Measurements from ENCODE around the gene CCL4L2. TPM values are rescaled to one million over a fixed set of nuclear protein-coding genes. Genes with fewer than 3 reads are reported as not detected.
A peak's percentile ranks its signal among the peaks of the same experiment; 100 is the strongest.
"Not testable (repeated sequence)": the region's sequence is repeated elsewhere in the genome, so short reads cannot be mapped to it uniquely, and the experiment has no call there.

CCL4L2 gene
- total RNA-seq, 1 donor from 2014 or later: not detected

DNA sequence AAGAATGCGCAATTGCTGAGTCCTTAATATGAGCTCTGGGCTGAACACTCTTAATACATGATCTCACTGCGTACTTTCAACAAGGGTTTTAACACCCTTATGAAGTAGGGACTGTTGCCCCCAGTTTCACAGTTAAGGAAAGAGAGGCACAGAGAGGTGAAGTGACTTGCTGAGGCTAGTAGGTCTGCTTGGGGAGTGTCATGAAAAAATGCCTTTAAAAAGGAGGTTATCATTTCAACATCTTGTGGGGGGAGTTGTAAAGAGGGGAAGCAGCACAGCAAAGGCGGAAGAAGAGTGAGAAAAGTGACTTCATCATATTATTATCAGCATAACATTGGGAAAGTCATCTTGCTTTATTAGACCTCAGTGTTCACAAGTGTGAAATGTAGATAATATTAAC, 2.1 kb downstream of the CCL4L2 start:
- Mint-ChIP-seq H3K36me3 (ENCODE audit: low read depth, unreplicated experiment) (no peaks in the 10 kb centered on the region), H3K9me3 (ENCODE audit: unreplicated experiment) (no peaks in the 10 kb centered on the region), H3K4me1 (ENCODE audit: unreplicated experiment) (no peaks in the 10 kb centered on the region), H3K27me3 (ENCODE audit: unreplicated experiment) (no peaks in the 10 kb centered on the region), H3K4me3 (ENCODE audit: unreplicated experiment) (no peak overlapping the region), H3K27ac (ENCODE audit: unreplicated experiment) (no peak overlapping the region)
- TF ChIP-seq, protein P1, sequence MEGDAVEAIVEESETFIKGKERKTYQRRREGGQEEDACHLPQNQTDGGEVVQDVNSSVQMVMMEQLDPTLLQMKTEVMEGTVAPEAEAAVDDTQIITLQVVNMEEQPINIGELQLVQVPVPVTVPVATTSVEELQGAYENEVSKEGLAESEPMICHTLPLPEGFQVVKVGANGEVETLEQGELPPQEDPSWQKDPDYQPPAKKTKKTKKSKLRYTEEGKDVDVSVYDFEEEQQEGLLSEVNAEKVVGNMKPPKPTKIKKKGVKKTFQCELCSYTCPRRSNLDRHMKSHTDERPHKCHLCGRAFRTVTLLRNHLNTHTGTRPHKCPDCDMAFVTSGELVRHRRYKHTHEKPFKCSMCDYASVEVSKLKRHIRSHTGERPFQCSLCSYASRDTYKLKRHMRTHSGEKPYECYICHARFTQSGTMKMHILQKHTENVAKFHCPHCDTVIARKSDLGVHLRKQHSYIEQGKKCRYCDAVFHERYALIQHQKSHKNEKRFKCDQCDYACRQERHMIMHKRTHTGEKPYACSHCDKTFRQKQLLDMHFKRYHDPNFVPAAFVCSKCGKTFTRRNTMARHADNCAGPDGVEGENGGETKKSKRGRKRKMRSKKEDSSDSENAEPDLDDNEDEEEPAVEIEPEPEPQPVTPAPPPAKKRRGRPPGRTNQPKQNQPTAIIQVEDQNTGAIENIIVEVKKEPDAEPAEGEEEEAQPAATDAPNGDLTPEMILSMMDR (IDR thresholded peaks at IDR 0.05; ENCODE audit: unreplicated experiment): no peak
- DNase-seq (ENCODE audit: low spot score): no peak

GRCh38 chr17:36213695-36214094, 2.8 kb downstream of the CCL4L2 start:
- Mint-ChIP-seq H3K27me3 (ENCODE audit: unreplicated experiment) (no peaks in the 10 kb centered on the region), H3K4me1 (ENCODE audit: unreplicated experiment) (no peaks in the 10 kb centered on the region), H3K36me3 (ENCODE audit: low read depth, unreplicated experiment) (peaks cover 4% of the 10 kb centered on the region), H3K9me3 (ENCODE audit: unreplicated experiment) (no peaks in the 10 kb centered on the region), H3K4me3 (ENCODE audit: unreplicated experiment) (no peak overlapping the region), H3K27ac (ENCODE audit: unreplicated experiment) (no peak overlapping the region)
- no peak for DNase-seq (ENCODE audit: low spot score)
- TF ChIP-seq, protein P1 (IDR thresholded peaks at IDR 0.05; ENCODE audit: unreplicated experiment): no peak

DNA sequence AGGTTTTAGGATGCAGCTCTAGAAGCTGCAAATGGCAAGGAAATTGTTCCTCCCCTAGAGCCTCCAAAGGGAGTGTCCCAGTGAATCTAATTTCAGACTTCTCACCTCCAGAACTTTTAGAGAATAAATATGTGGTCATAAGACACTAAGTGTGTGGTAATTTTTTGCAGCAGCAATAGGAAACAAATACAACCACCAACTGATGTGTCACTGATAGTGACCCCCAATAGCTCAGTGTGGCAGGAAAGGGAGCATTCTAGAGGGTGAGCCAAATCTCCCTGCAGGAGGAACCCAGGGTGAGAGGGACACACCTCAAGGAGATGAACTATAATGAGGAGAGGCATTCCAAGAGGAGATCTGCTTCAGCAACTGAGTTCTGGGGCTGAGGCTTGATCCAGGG, 4.1 kb downstream of the CCL4L2 start:
- TF ChIP-seq, protein P1 (IDR thresholded peaks at IDR 0.05; ENCODE audit: unreplicated experiment): no peak
- no peaks in the 10 kb centered on the region for H3K9me3 Mint-ChIP-seq (ENCODE audit: unreplicated experiment)
- H3K4me1 Mint-ChIP-seq (ENCODE audit: unreplicated experiment): no peaks in the 10 kb centered on the region
- DNase-seq (ENCODE audit: low spot score): no peak
- no peak overlapping the region for H3K4me3 Mint-ChIP-seq (ENCODE audit: unreplicated experiment)
- no peaks in the 10 kb centered on the region for H3K27me3 Mint-ChIP-seq (ENCODE audit: unreplicated experiment)
- peaks cover 4% of the 10 kb centered on the region for H3K36me3 Mint-ChIP-seq (ENCODE audit: low read depth, unreplicated experiment)
- no peak overlapping the region for H3K27ac Mint-ChIP-seq (ENCODE audit: unreplicated experiment)

DNA sequence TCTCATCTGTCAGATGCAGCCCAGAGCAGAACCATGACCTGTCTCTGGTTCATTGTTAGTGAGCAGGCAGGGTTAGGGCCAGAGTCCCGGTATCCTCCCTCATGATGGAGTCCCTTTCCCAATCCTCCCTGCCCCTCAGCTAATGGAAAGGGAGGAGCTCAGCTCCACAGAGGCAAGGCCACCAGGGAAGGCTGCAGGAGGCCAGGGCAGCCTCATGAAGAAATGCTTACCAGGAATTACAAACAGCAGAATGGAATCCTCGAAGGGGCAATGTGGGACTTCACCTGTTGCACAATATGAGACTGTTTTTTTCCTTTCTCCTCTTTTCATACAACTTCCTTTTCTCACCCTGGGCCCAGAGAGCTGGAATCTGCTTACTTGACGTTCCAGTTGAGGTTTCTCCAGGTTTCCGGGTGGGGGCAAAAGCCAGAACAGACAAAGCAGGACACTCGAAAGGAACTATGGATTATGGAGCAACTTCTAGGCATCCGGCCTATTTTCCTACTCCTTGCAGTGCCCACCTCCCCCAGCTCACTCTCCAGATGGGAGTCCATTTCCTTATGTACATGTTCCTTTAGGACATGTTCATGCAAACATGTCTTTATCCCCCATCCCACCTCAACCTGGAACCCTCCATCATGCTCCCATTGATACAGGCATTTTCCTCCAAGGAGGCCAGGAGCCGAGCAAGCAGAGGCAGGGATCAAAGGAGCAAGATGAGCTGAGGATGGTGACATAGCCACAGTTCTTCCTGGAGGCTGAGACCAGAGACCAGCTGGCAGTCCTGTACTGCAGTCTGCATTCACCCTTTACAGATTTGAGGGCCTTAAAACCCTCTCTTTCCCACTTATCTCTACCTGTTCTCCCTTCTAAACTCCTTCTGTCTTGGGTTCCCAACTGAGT, 4.8 kb downstream of the CCL4L2 start:
- H3K36me3 Mint-ChIP-seq (ENCODE audit: low read depth, unreplicated experiment); H3K9me3 Mint-ChIP-seq (ENCODE audit: unreplicated experiment); DNase-seq (ENCODE audit: low spot score); H3K4me3 Mint-ChIP-seq (ENCODE audit: unreplicated experiment); H3K27me3 Mint-ChIP-seq (ENCODE audit: unreplicated experiment); H3K27ac Mint-ChIP-seq (ENCODE audit: unreplicated experiment); H3K4me1 Mint-ChIP-seq (ENCODE audit: unreplicated experiment): not testable (repeated sequence)

DNA sequence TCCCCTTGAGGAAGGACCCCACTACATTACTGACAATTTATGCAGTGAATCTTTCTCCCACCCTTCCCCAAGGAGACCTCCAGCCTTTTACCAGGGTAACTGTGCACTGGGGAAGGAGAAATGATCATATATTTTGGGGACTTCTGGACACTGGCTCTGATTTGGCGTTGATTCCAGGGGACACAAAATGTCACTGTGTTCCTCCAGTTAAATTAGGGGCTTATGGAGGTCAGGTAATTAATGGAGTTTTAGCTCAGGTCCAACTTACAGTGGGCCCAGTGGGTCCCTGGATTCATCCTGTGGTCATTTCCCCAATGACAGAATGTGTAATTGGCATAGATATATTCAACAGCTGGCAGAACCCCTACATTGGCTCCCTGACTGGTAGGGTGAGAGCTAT, 8.7 kb downstream of the CCL4L2 start:
- not testable (repeated sequence) for DNase-seq (ENCODE audit: low spot score); H3K4me3 Mint-ChIP-seq (ENCODE audit: unreplicated experiment); H3K9me3 Mint-ChIP-seq (ENCODE audit: unreplicated experiment); H3K36me3 Mint-ChIP-seq (ENCODE audit: low read depth, unreplicated experiment); H3K4me1 Mint-ChIP-seq (ENCODE audit: unreplicated experiment); H3K27me3 Mint-ChIP-seq (ENCODE audit: unreplicated experiment); H3K27ac Mint-ChIP-seq (ENCODE audit: unreplicated experiment)

DNA sequence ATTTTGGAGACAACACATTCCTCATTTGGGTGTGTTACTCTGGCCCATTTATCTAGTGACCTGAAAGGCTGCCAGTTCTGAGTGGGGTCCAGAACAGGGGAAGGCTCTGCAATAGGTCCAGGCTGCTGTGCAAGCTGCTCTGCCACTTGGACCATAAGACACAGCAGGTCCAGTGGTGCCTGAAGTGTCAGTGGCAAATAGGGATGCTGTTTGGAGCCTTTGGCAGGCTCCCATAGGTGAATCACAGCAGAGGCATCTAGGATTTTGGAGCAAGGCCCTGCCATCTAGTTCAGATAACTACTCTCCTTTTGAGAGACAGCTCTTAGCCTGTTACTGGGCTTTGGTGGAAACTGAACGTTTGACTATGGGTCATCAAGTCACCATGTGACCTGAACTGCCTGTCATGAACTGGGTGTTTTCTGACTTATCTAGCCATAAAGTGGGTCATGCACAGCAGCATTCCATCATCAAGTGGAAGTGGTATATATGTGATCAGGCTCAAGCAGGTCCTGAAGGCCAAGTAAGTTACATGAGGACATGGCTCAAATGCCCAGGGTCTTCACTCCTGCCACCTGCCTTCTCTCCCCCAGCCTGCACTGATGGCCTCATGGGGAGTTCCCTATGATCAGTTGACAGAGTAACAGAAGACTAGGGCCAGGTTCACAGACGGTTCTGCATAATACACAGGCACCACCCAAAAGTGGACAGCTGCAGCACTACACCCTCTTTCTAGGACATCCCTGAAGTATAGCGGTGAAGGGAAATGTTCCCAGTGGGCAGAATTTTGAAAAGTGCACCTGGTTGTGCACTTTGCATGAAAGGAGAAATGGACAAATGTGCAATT, 10.1 kb downstream of the CCL4L2 start:
- not testable (repeated sequence) for H3K27me3 Mint-ChIP-seq (ENCODE audit: unreplicated experiment); H3K4me1 Mint-ChIP-seq (ENCODE audit: unreplicated experiment); H3K27ac Mint-ChIP-seq (ENCODE audit: unreplicated experiment); H3K9me3 Mint-ChIP-seq (ENCODE audit: unreplicated experiment); H3K36me3 Mint-ChIP-seq (ENCODE audit: low read depth, unreplicated experiment); DNase-seq (ENCODE audit: low spot score); H3K4me3 Mint-ChIP-seq (ENCODE audit: unreplicated experiment)

DNA sequence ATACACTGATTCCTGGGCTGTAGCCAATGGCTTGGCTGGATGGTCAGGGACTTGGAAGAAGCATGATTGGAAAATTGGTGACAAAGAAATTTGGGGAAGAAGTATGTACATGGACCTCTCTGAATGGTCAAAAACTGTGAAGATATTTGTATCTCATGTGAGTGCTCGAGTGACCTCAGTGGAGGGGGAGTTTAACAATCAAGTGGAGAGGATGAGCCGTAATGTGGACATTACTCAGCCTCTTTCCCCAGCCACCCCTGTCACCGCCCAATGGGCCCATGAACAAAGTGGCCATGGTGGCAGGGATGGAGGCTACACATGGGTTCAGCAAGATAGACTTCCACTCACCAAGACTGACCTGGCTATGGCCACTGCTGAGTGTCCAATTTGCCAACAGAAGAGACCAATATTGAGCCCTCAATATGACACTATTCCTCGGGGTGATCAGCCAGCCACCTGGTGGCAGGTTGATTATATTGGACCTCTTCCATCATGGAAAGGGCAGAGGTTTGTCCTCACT, 10.8 kb downstream of the CCL4L2 start:
- H3K36me3 Mint-ChIP-seq (ENCODE audit: low read depth, unreplicated experiment); DNase-seq (ENCODE audit: low spot score); H3K4me1 Mint-ChIP-seq (ENCODE audit: unreplicated experiment); H3K4me3 Mint-ChIP-seq (ENCODE audit: unreplicated experiment); H3K27ac Mint-ChIP-seq (ENCODE audit: unreplicated experiment); H3K9me3 Mint-ChIP-seq (ENCODE audit: unreplicated experiment); H3K27me3 Mint-ChIP-seq (ENCODE audit: unreplicated experiment): not testable (repeated sequence)

DNA sequence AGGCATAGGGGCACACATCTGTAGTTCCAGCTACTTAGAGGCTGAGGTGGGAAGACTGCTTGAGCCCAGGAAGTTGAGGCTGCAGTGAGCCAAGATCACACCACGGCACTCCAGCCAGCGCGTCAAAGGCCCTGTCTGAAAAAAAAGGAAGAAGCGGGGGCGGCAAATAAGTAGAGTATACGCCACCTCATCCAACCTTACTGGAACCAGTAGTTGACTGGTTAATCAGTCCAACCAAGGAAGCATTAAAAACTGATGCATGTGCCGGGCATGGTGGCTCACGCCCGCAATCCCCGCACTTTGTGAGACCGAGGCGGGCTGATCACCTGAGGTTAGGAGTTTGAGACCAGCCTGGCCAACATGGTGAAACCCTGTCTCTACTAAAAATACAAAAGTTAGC, 12.1 kb downstream of the CCL4L2 start:
- not testable (repeated sequence) for DNase-seq (ENCODE audit: low spot score); H3K27ac Mint-ChIP-seq (ENCODE audit: unreplicated experiment); H3K36me3 Mint-ChIP-seq (ENCODE audit: low read depth, unreplicated experiment); H3K4me3 Mint-ChIP-seq (ENCODE audit: unreplicated experiment); H3K4me1 Mint-ChIP-seq (ENCODE audit: unreplicated experiment); H3K9me3 Mint-ChIP-seq (ENCODE audit: unreplicated experiment); H3K27me3 Mint-ChIP-seq (ENCODE audit: unreplicated experiment)

DNA sequence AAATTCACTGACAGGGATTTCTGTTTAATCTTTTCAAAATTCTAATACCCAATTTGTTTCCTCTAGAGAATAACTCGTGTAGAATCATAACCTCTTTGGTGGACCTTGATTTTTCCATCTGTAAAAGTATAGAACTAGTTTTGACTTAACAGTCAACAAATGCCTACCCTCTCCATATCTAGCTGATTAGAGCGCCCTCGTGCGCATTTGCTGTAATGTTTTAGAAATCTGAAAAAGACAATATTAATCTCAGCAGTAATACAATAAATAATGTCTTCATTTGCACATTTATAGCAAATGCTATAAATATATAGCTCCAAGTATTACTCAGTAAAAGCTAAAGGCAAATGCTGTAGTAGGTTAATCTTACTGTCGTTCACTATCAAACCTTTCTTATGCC, 18.8 kb downstream of the CCL4L2 start:
- peak; percentile 34 for DNase-seq (ENCODE audit: low spot score)
- not testable (repeated sequence) for H3K27me3 Mint-ChIP-seq (ENCODE audit: unreplicated experiment); H3K27ac Mint-ChIP-seq (ENCODE audit: unreplicated experiment); H3K9me3 Mint-ChIP-seq (ENCODE audit: unreplicated experiment); H3K4me3 Mint-ChIP-seq (ENCODE audit: unreplicated experiment); H3K36me3 Mint-ChIP-seq (ENCODE audit: low read depth, unreplicated experiment); H3K4me1 Mint-ChIP-seq (ENCODE audit: unreplicated experiment)
